ENCODE measurements around the gene CHCHD3.

CHCHD3 gene

DNA sequence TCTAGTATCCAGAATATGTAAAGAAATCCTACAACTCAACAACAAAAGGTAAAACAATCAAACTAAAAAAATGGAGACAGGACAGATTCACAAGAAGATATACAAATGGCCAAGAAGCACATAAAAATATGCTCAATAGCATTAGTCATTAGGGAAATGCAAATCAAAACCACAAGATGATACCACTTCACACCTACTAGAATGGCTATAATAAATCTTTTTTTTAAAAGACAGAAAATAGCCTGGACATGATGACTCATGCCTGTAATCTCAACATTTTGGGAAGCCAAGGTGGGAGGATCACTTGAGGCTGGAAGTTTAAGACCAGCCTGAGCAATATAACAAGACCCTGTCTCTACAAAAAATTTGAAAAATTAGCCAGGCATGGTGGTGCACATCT, 27.9 kb upstream of the CHCHD3 start:
- DNase-seq (ENCODE audit: low read depth): no peak
- no peak overlapping the region for H3K4me3 ChIP-seq (ENCODE audit: low read depth, low read length)
- TF ChIP-seq CTCF (IDR thresholded peaks at IDR 0.05; ENCODE audit: control insufficient read depth, extremely low read depth, insufficient read depth): no peak

DNA sequence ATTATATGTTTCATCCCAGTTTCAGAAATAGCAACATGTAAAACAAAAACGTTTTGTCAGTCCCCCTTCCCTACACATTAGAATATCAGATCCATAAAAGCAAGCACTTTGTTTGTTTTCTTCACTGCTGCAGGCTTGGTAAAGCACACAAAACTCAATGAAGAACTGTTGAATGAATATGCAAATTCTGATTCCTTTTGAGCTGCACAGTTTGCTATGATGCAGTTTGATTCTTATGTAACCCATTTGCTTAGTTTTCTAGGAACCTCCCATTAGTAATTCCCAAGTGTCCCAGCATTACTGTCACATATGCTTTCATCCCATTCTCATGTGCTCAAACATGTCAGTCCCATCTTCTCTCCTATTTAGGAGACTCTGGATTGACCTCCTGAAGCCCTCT, 26.1 kb upstream of the CHCHD3 start:
- no peak for TF ChIP-seq CTCF (IDR thresholded peaks at IDR 0.05; ENCODE audit: control insufficient read depth, extremely low read depth, insufficient read depth)
- H3K4me3 ChIP-seq (ENCODE audit: low read depth, low read length): no peak overlapping the region
- DNase-seq (ENCODE audit: low read depth): no peak

- TF ChIP-seq CTCF (IDR thresholded peaks at IDR 0.05; ENCODE audit: control insufficient read depth, extremely low read depth, insufficient read depth): no peak
- DNase-seq (ENCODE audit: low read depth): no peak
- no peak overlapping the region for H3K4me3 ChIP-seq (ENCODE audit: low read depth, low read length)
These were observed 20.6 kb upstream of the CHCHD3 start for GRCh38 chr7:133102276-133103060.

GRCh38 chr7:133099633-133100286, 17.9 kb upstream of the CHCHD3 start:
- TF ChIP-seq CTCF (IDR thresholded peaks at IDR 0.05; ENCODE audit: control insufficient read depth, extremely low read depth, insufficient read depth): no peak
- no peak overlapping the region for H3K4me3 ChIP-seq (ENCODE audit: low read depth, low read length)

GRCh38 chr7:133095119-133095671, 13.3 kb upstream of the CHCHD3 start:
- H3K4me3 ChIP-seq (ENCODE audit: low read depth, low read length): no peak overlapping the region
- DNase-seq (ENCODE audit: low read depth): no peak
- no peak for TF ChIP-seq CTCF (IDR thresholded peaks at IDR 0.05; ENCODE audit: control insufficient read depth, extremely low read depth, insufficient read depth)

More at GRCh38 chr7:133099633-133100286, 17.9 kb upstream of the CHCHD3 start:
- DNase-seq (ENCODE audit: low read depth): no peak

- no peak for DNase-seq (ENCODE audit: low read depth)
- H3K4me3 ChIP-seq (ENCODE audit: low read depth, low read length): no peak overlapping the region
- no peak for TF ChIP-seq CTCF (IDR thresholded peaks at IDR 0.05; ENCODE audit: control insufficient read depth, extremely low read depth, insufficient read depth)
These were observed 10.1 kb upstream of the CHCHD3 start for GRCh38 chr7:133091943-133092464.

Data from LNCaP clone FGC (cell line).